Esophagus squamous epithelium (tissue), 5 donors: ENCODE measurements around the gene RELL1. TPM values are rescaled to one million over a fixed set of nuclear protein-coding genes. Genes with fewer than 3 reads are reported as not detected.

ENCODE experiments used
- DNase-seq: peaks from one replicate; lab custom pipeline; 2025; lab: John Stamatoyannopoulos, UW
- H3K27ac ChIP-seq, 4 donors: fragments of 200-600 bp; sonication (generic); one replicate each; pipeline ENCODE4 v1.5.1; 2016 to 2019; ENCODE audit warnings: mild to moderate bottlenecking in 1 of 4
- H3K27me3 ChIP-seq, 4 donors: fragments of 200-600 bp; sonication (generic); 1 replicate in 3 of 4; 2 replicates in 1 of 4; pipeline versions ENCODE4 v1.5.1 to v1.6.0; 2017 to 2021; ENCODE audit warnings: antibody characterized with exemption in 1 of 4
- H3K36me3 ChIP-seq, 3 donors: fragments of 200-600 bp; sonication (generic); one replicate each; pipeline ENCODE4 v1.5.1; 2016 to 2019
- H3K4me1 ChIP-seq, 3 donors: fragments of 200-600 bp; sonication (generic); one replicate each; pipeline ENCODE4 v1.5.1; 2017 to 2019
- H3K4me3 ChIP-seq, 4 donors: fragments of 200-600 bp; sonication (generic); 1 replicate in 3 of 4; 2 replicates in 1 of 4; pipeline ENCODE4 v1.5.1; 2016 to 2019; ENCODE audit warnings: mild to moderate bottlenecking in 2 of 4, moderate library complexity in 1 of 4
- H3K9me3 ChIP-seq, 3 donors: fragments of 200-600 bp; sonication (generic); one replicate each; pipeline ENCODE4 v1.5.1; 2016 to 2019
- POLR2A ChIP-seq, 4 donors: fragments of 450-650 bp; IDR thresholded peaks; one replicate each; pipeline ENCODE4 v1.6.1; 2017; ENCODE audit warnings: antibody characterized with exemption in 4 of 4, mild to moderate bottlenecking in 4 of 4, moderate library complexity in 3 of 4
- WGBS, 2 donors: methylation state at CpG; one replicate each; pipeline ENCODE4 v1.1.5; 2018; 5-methylcytosine and 5-hydroxymethylcytosine counted together
- intact Hi-C: fragments of 100-400 bp; cut with DNase I; formaldehyde crosslinking; loops from one replicate; pipeline ENCODE4 v1.15.0; 2022
- total RNA-seq, 4 donors: library from RNA; depleted of rRNA; stranded (reverse); fragments of >200 nt; gene quantifications; one replicate each; pipeline ENCODE4 v1.1.0, GENCODE V29; 2016
- TF ChIP-seq, protein P1 (sequence below), 6 experiments: fragments of 450-650 bp in 4 of 6; fragments of 200-600 bp in 2 of 6; sonication (generic) in 2 of 6; IDR thresholded peaks; one replicate each; pipeline ENCODE4 v1.5.1; 2016 to 2019; ENCODE audit warnings: antibody characterized with exemption in 6 of 6, mild to moderate bottlenecking in 4 of 6, moderate library complexity in 4 of 6
- donor health status: DM: yes; HTN: yes; CAD: no.

RELL1 gene
- total RNA-seq, 4 donors from 2014 or later: 20.3 to 49.0 (median 32.6) TPM

DNA sequence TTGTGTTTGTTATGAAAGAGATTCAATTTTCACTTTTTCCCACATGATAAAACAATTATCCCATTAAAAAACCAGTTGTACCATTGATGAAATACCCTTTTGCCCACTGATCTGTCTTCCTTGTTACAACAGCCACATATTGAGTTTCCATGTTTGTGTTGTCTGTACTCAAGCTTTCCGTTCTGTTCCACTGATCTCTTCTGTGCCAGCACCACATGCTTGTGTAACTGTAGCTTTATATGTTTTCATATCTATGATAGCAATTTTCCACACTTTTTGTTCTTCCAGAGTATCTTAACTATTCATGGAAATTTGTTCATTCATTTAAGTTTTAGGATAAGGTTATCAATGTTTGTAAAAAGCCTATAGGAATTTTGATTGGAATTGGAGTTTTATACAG lies 24.3 kb upstream of the RELL1 start:
- 80 to 88% methylated on average over 1 of the region's 1 CpG for WGBS, 2 donors
- intact Hi-C loops: no loop called here
- no peak for DNase-seq
- no peak overlapping the region for H3K4me3 ChIP-seq
- H3K27ac ChIP-seq: no peak overlapping the region
- TF ChIP-seq POLR2A (IDR thresholded peaks at IDR 0.05): no peak
- no peaks in the 10 kb centered on the region for H3K4me1 ChIP-seq
- no peaks in the 10 kb centered on the region for H3K9me3 ChIP-seq
- no peaks in the 10 kb centered on the region for H3K36me3 ChIP-seq
- no peaks in the 10 kb centered on the region for H3K27me3 ChIP-seq

DNA sequence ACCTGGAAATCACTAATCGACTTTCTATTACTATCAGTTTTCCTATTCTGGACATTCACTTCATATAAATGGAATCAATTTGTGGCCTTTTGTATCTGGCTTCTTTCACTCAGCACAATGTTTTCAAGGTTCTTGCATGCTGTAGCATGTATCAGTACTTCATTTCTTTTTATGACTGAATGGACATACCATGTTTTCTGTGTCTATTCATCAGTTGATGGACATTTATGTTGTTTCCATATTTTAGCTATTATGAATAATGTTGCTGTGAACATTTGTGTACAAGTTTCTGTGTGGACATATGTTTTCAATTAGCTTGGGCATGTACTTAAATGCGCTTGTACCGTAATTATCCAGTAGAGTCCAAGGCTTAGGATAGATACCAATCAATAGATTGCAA lies 19.9 kb upstream of the RELL1 start:
- H3K27ac ChIP-seq: no peak overlapping the region
- H3K4me1 ChIP-seq: no peaks in the 10 kb centered on the region
- H3K4me3 ChIP-seq: no peak overlapping the region
- 93 to 94% methylated on average over 3 of the region's 3 CpGs for WGBS, 2 donors
- H3K27me3 ChIP-seq: no peaks in the 10 kb centered on the region
- DNase-seq: no peak
- TF ChIP-seq POLR2A (IDR thresholded peaks at IDR 0.05): no peak
- TF ChIP-seq, protein P1, sequence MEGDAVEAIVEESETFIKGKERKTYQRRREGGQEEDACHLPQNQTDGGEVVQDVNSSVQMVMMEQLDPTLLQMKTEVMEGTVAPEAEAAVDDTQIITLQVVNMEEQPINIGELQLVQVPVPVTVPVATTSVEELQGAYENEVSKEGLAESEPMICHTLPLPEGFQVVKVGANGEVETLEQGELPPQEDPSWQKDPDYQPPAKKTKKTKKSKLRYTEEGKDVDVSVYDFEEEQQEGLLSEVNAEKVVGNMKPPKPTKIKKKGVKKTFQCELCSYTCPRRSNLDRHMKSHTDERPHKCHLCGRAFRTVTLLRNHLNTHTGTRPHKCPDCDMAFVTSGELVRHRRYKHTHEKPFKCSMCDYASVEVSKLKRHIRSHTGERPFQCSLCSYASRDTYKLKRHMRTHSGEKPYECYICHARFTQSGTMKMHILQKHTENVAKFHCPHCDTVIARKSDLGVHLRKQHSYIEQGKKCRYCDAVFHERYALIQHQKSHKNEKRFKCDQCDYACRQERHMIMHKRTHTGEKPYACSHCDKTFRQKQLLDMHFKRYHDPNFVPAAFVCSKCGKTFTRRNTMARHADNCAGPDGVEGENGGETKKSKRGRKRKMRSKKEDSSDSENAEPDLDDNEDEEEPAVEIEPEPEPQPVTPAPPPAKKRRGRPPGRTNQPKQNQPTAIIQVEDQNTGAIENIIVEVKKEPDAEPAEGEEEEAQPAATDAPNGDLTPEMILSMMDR (IDR thresholded peaks at IDR 0.05): no peak
- no peaks in the 10 kb centered on the region for H3K36me3 ChIP-seq
- H3K9me3 ChIP-seq: no peaks in the 10 kb centered on the region
- intact Hi-C loops: no loop called here

DNA sequence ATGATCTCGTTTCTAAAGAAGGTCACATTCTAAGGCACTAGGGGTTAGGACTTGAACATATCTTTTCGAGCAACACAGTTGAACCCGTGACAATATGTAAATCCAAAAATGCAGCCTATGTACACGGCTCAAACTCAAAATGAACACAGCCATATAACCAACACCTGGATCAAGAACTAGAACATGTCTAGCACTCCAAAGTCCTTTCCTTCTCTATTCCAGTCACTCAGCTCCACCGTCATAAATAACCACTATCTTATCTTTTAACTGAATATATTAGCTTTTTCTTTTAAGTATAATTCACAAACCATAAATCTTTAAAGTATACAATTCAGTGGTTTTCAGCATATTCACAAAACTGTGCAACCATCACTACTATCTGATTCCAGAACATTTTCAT lies 19.4 kb upstream of the RELL1 start:
- no peak for DNase-seq
- no peak for TF ChIP-seq POLR2A (IDR thresholded peaks at IDR 0.05)
- TF ChIP-seq, protein P1 (IDR thresholded peaks at IDR 0.05): no peak
- Histone ChIP-seq H3K27me3 (no peaks in the 10 kb centered on the region), H3K36me3 (no peaks in the 10 kb centered on the region), H3K4me3 (no peak overlapping the region), H3K27ac (no peak overlapping the region), H3K9me3 (no peaks in the 10 kb centered on the region), H3K4me1 (no peaks in the 10 kb centered on the region)
- intact Hi-C loops: no loop called here
- WGBS, 2 donors: 69 to 91% methylated on average over 5 of the region's 5 CpGs

DNA sequence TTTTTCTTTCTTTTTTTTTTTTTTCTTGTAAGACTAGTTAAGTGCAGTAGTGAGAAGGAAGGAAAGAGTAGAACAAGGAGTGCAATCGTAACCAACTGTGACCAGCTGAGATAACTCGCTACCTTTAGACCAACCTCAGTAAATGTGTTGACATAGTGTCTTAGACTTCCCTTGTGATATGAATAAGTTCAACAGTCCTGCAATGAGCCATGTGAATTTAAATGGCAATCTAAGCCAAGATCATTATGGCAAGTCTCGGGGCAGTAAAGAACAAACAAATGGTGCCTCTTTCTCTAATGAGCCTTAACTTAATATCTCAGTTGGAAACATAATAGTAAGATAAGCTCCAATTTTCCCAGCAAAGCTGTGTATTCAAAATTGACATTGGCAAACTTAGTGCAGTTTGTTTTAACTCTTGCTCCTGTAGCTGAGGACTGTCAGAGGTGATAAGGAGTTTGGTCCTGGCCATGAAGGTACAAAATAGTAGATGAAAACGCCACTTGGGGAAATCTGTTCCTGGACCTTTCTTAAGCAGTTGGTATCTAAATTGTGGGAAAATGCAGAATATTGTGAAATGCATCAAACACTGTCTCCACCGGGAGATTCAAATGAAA lies 13.8 kb upstream of the RELL1 start:
- WGBS, 2 donors: 71 to 84% methylated on average over 5 of the region's 5 CpGs
- H3K4me1 ChIP-seq: no peaks in the 10 kb centered on the region
- H3K27ac ChIP-seq: no peak overlapping the region
- intact Hi-C loops: no loop called here
- TF ChIP-seq POLR2A (IDR thresholded peaks at IDR 0.05): no peak
- TF ChIP-seq, protein P1 (IDR thresholded peaks at IDR 0.05): no peak
- DNase-seq: no peak
- no peaks in the 10 kb centered on the region for H3K9me3 ChIP-seq
- H3K27me3 ChIP-seq: no peaks in the 10 kb centered on the region
- no peaks in the 10 kb centered on the region for H3K36me3 ChIP-seq
- no peak overlapping the region for H3K4me3 ChIP-seq

DNA sequence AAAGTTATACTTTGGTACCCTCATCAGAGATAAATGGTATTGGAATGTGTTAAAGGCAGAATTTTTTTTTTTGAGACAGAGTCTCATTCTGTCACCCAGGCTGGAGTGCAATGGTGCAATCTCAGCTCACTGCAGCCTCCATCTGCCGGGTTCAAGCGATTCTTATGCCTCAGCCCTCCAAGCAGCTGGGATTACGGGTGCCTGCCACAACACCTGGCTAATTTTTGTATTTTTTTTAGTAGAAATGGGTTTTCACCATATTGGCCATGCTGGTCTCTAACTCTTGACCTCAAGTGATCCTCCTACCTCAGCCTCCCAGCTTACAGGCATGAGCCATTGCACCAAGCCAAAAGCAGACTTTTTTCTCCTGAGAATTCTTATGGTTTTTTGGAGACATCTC lies 11.4 kb upstream of the RELL1 start:
- Histone ChIP-seq H3K4me3 (no peak overlapping the region), H3K27ac (no peak overlapping the region), H3K27me3 (no peaks in the 10 kb centered on the region), H3K9me3 (no peaks in the 10 kb centered on the region), H3K4me1 (no peaks in the 10 kb centered on the region), H3K36me3 (no peaks in the 10 kb centered on the region)
- WGBS, 2 donors: 88 to 93% methylated on average over 3 of the region's 3 CpGs
- TF ChIP-seq, protein P1 (IDR thresholded peaks at IDR 0.05): no peak
- no peak for TF ChIP-seq POLR2A (IDR thresholded peaks at IDR 0.05)
- intact Hi-C loops: no loop called here
- no peak for DNase-seq
